IPS DF 6.9 (cell line): Measurements from ENCODE around the gene ZSWIM4.

Experiments
- DNase-seq: peaks from one replicate; pipeline ENCODE4 v3.0.0-alpha.2; 2013; ENCODE audit warnings: low read depth, low spot score
- H3K27ac ChIP-seq: one replicate; pipeline ENCODE4 v1.5.1; 2013; ENCODE audit warnings: low read length, control low read depth
- H3K27me3 ChIP-seq: 2 replicates; pipeline ENCODE4 v1.6.1; 2013; ENCODE audit warnings: mild to moderate bottlenecking, low read length; ENCODE audit not compliant: control insufficient read depth, insufficient read depth
- H3K36me3 ChIP-seq: 2 replicates; pipeline ENCODE4 v1.6.1; 2013; ENCODE audit warnings: low read length; ENCODE audit not compliant: control insufficient read depth, insufficient read depth
- H3K4me1 ChIP-seq: 2 replicates; pipeline ENCODE4 v1.6.1; 2013; ENCODE audit warnings: low read length; ENCODE audit not compliant: control insufficient read depth, insufficient read depth
- H3K4me3 ChIP-seq: 2 replicates; pipeline ENCODE4 v1.5.1; 2013; ENCODE audit warnings: mild to moderate bottlenecking, low read length
- H3K9me3 ChIP-seq: 2 replicates; pipeline ENCODE4 v1.6.1; 2013; ENCODE audit warnings: low read length, inconsistent platforms; ENCODE audit not compliant: control insufficient read depth, insufficient read depth
- WGBS: extraction: QIAGEN DNeasy Blood & Tissue Kit; methylation state at CpG from one replicate; pipeline ENCODE4 v1.1.7; 2013; ENCODE audit warnings: mixed read lengths, missing lambda C conversion rate; ENCODE audit not compliant: insufficient read length, insufficient coverage; 5-methylcytosine and 5-hydroxymethylcytosine counted together

Gene ZSWIM4

DNA sequence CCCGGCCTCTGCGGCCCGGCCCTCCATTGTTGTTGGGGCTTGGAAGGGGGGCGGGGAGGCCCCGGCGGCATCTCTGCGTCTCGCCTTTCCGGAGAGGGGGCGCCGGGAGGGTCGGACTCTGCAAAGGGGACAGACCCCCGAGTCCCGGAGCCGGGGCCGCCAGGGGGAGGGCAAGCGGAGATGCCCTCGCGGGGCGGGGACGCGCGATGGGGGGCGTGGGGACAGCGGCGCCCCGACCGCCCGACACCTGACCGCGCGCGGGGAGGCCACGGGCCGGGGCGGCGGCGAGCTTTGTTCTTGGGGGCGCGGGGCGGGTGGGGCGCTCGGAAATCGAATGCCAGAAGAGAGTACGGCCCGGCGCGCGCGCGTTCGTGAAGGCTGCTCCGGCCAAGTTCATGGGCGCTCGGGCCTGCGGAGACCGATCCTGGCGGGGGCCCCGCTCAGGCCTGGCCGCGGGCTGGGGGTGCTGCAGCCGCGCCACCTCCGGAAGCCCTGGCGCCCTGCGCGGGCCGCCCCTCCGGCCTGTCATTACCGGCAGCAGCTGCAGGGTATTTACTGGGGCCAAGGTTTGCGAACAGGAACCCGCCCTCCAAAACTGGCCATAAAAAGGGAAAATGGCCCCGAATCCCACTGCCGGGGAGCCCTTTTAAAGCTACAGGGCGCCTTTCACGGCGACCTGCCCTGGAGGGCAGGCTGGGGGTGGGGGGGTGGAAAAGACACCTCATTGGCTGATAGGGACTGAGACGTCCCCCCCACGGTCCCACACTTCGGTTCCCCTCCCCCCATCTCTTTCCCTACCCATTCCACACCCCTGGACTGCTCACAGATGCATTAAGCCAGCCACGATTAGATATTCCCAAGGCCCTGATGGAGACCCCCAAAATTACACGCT lies 70.6 kb downstream of the ZSWIM4 start:
- H3K27ac ChIP-seq: no peak overlapping the region
- no peak for DNase-seq
- H3K4me3 ChIP-seq: peak overlapping the region; percentile 52; the same call in 1 of the 2 replicates
- H3K4me1 ChIP-seq: no peaks in the 10 kb centered on the region; the same call in 1 of the 2 replicates
- peaks cover 15% of the 10 kb centered on the region for H3K27me3 ChIP-seq
- WGBS: no CpG with 5 or more reads among the region's 82 CpGs
- H3K9me3 ChIP-seq: no peaks in the 10 kb centered on the region
- H3K36me3 ChIP-seq: no peaks in the 10 kb centered on the region; the same call in 1 of the 2 replicates

DNA sequence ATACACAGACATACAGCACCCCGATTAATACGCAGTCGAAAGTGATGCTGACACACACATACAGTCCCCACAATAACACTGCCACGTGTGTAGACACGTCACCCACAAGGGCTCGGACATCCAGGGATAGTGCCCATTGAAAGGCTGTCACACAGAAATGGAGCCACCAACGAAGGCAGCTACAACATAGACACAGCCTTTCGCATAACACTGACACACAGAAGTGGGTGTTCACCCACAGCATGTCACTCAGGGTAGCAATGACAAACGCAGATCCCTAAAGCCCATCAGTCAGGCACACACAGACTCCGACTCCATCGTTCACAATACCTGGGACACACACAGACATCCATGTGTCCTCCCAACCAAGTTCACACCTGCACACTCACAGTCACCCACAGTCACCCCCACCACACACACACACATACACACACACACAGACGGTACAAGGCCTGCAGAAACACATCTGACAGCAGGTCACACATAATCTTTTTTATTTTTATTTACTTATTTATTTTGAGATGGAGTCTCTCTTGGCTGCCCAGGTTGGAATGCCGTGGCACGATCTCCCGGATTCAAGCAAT lies 71.3 kb downstream of the ZSWIM4 start:
- no CpG with 5 or more reads among the region's 15 CpGs for WGBS
- no peaks in the 10 kb centered on the region; the same call in 1 of the 2 replicates for H3K4me1 ChIP-seq
- H3K9me3 ChIP-seq: no peaks in the 10 kb centered on the region
- no peak overlapping the region for H3K4me3 ChIP-seq
- peaks cover 23% of the 10 kb centered on the region for H3K27me3 ChIP-seq
- no peak for DNase-seq
- H3K27ac ChIP-seq: no peak overlapping the region
- H3K36me3 ChIP-seq: no peaks in the 10 kb centered on the region; the same call in 1 of the 2 replicates

DNA sequence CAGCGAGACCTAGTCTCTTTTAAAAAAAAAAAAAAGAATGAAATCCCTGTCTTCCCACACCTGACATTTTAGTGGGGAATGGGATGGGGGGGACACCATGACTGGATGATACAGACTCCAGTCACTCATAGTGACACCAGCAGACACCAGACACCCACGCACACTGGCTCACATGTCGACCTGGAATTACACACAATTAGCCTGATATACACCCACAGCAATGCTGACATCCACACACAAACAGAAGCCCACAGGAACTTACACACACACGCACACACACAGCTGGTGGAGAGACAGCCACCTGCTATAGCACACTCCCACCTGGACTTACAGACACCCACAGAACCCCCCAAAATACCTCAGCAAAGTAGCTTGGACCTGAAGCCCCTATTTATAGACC lies 73.4 kb downstream of the ZSWIM4 start:
- Histone ChIP-seq H3K27ac (no peak overlapping the region), H3K4me3 (no peak overlapping the region), H3K27me3 (peaks cover 28% of the 10 kb centered on the region), H3K36me3 (no peaks in the 10 kb centered on the region; the same call in 1 of the 2 replicates), H3K4me1 (no peaks in the 10 kb centered on the region; the same call in 1 of the 2 replicates), H3K9me3 (no peaks in the 10 kb centered on the region)
- no CpG with 5 or more reads among the region's 4 CpGs for WGBS
- no peak for DNase-seq

DNA sequence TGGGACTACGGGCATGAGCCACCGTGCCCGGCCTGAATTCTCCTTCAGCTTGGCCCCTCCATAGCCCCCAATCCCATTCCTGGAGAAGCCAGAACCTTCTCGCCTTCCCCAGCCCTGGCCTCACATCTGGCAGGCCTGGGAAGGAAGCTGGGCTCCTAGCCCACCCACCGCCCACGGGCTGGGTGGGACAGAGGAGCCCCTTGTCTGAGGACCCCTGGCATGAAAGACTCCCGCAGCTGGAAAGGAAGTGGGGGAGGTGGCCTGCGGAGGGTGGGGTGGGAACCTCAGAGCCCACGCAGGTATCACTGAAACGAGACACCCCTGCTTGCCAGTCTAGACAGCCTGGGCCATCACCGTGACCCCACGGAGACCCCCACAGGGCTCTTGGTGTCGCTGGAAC lies 74.0 kb downstream of the ZSWIM4 start:
- H3K4me1 ChIP-seq: no peaks in the 10 kb centered on the region
- no peak overlapping the region for H3K4me3 ChIP-seq
- H3K27ac ChIP-seq: no peak overlapping the region
- H3K36me3 ChIP-seq: no peaks in the 10 kb centered on the region; the same call in 1 of the 2 replicates
- no CpG with 5 or more reads among the region's 13 CpGs for WGBS
- DNase-seq: no peak
- peaks cover 31% of the 10 kb centered on the region for H3K27me3 ChIP-seq
- H3K9me3 ChIP-seq: no peaks in the 10 kb centered on the region

DNA sequence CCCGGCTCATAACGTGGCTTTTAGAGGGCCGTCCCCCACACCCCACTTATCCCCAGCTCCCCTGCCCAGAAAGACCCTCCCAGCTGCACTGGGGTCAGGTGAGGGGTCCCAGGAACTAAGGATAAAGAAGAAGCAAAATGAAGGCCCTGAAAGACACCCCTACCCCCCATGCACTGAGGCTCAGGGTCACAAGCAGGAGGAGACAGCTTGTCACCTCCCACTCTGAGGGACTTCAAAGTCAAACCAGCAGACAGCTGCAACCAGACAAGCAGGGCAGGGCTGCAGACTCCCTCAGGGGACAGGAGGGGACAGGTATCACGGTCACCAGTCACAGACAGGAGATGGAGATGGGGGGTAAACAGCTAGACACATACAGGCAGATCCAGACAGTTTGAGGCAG lies 75.6 kb downstream of the ZSWIM4 start:
- Histone ChIP-seq H3K9me3 (no peaks in the 10 kb centered on the region), H3K36me3 (no peaks in the 10 kb centered on the region; the same call in 1 of the 2 replicates), H3K4me3 (no peak overlapping the region), H3K27ac (no peak overlapping the region), H3K4me1 (no peaks in the 10 kb centered on the region), H3K27me3 (peaks cover 39% of the 10 kb centered on the region)
- DNase-seq: no peak
- no CpG with 5 or more reads among the region's 4 CpGs for WGBS

DNA sequence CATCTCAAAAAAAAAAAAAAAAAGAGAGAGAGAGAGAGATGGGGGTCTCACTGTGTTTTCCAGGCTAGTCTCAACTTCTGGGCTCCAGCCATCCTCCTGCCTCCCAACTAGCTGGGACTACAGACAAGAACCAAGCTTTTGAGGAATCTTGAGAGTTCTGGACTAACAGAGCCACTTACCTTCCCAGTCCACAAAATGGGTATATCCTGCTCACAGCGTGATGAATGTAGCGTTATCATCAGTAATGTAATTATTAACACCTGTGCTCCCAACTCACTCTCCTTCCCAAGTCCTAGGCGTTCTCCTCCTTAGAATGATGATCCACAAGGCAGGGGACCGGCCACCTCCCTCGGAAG lies 77.1 kb downstream of the ZSWIM4 start:
- Histone ChIP-seq H3K4me1 (no peaks in the 10 kb centered on the region), H3K9me3 (no peaks in the 10 kb centered on the region), H3K27me3 (peaks cover 30% of the 10 kb centered on the region), H3K4me3 (no peak overlapping the region), H3K36me3 (no peaks in the 10 kb centered on the region; the same call in 1 of the 2 replicates), H3K27ac (no peak overlapping the region)
- no peak for DNase-seq
- WGBS: no CpG with 5 or more reads among the region's 5 CpGs

DNA sequence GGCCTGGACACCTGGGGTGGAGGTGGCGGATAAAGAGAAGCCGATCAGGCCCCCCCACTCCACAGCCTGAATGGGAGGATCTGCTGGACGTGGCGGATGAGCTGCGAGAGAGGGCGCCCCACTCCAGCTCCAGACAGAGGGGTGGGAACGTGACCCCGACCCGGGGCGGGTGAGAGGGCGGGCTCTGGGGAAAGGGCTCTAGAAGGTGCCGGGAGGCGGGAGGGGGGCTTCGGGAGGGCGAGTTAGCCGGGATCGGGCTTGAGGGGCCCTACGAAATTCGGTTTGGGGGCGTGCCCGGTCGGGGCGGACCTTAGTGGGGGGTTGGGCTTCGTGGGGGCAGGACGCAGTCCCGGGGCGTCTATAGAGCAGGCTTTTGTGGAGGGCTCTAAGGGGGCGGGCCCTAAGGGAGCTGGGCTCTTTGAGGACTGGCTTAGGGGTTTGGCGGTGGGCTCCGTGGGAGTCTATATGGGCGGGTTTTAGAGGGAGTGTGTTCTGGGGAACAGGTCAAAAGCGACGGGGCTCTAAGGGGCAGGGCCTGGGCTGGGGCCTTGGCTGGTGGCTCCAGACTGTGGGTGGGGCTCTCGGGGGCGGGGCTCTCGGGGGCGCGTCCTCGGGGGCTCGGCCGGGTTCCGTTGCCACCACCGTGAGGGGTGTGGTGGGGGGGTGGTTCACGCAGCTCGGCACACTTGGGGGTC lies 77.6 kb downstream of the ZSWIM4 start:
- no CpG with 5 or more reads among the region's 45 CpGs for WGBS
- Histone ChIP-seq H3K4me3 (no peak overlapping the region), H3K9me3 (no peaks in the 10 kb centered on the region), H3K36me3 (no peaks in the 10 kb centered on the region; the same call in 1 of the 2 replicates), H3K27ac (no peak overlapping the region), H3K27me3 (peaks cover 30% of the 10 kb centered on the region), H3K4me1 (no peaks in the 10 kb centered on the region)
- DNase-seq: no peak

DNA sequence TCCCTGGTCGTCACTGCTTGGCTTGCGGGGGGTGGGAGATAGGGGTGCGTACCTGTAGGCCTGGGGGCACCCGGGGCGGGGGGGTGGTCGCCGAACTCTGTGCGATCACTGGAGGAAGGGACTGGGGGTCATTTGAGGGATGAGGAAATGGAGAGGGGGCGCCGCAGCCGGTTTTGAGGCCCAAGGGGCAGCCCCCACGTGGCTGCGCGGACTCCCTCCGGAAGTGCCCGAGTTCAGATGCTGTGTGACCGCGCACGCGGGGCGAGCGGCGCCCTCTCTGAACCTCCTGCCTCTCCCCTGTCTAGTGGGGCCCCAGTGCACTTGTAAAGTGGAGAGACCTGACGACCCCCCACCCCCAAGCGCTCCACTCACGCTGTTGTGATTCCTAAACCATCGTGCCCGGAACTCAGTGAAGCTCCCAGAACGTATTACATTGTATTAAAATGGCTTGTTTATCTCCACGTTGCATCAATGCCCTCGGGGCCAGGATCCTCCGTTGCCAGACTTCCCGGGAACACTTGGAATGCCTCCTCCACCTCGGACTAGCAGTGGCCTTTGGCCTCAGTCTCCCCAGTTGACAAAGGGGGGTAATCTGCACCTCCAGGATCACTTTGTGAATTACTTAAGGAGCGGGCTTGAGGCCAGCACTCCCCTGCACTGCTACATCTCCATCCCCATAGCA lies 78.7 kb downstream of the ZSWIM4 start:
- Histone ChIP-seq H3K27ac (no peak overlapping the region), H3K4me1 (no peaks in the 10 kb centered on the region), H3K27me3 (peaks cover 30% of the 10 kb centered on the region), H3K4me3 (no peak overlapping the region), H3K36me3 (no peaks in the 10 kb centered on the region; the same call in 1 of the 2 replicates), H3K9me3 (no peaks in the 10 kb centered on the region)
- no peak for DNase-seq
- no CpG with 5 or more reads among the region's 35 CpGs for WGBS

DNA sequence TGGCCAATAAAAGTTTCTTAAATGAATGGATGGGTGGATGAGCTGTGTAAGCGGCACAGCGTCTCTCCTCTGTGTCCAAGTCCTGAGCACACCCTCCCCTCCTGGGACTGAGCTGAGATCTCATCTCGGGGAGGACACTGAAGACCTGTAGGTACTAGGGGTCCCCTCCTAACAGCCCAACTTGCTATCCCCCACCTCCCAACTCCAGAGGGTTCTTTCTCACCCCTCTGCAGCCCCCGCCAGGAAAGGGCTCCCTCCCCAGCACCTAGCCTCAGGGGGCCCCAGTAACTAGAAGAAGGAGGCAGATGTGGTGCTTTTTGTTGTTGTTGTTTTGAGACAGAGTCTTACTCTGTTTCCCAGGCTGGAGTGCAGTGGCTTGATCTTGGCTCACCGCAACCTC lies 80.6 kb downstream of the ZSWIM4 start:
- Histone ChIP-seq H3K4me1 (peaks cover 5% of the 10 kb centered on the region), H3K9me3 (no peaks in the 10 kb centered on the region), H3K36me3 (no peaks in the 10 kb centered on the region), H3K27ac (no peak overlapping the region), H3K27me3 (peaks cover 29% of the 10 kb centered on the region), H3K4me3 (no peak overlapping the region)
- DNase-seq: no peak
- no CpG with 5 or more reads among the region's 5 CpGs for WGBS

DNA sequence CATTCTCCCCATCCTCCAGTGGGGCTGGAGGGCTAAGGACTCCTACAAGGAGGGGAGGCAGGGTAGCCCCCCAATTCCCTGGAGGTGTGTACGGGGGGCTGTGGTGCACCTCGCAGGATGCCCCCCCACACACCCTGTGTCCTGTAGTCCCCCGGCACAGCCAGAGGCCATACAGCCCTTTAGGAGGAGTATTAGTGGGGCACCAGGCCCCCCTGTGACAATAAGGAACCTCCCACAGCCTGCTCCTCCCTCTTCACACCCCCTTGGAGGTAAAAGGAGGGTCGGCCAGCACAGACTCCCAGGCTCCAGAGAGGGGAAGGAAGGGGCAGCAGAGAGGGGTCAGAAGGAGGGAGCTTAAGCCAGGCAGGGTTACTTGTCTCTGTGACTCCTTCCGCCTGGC lies 81.6 kb downstream of the ZSWIM4 start, which contains the start of gene NANOS3:
NANOS3 (plus strand) TSS at position 301 of the 400 bp plus-strand sequence. CDS start 115 bp downstream, outside the sequence.
- H3K36me3 ChIP-seq: no peaks in the 10 kb centered on the region
- H3K27ac ChIP-seq: no peak within 1 kb of the TSS
- peaks cover 20% of the 10 kb centered on the region for H3K27me3 ChIP-seq
- H3K9me3 ChIP-seq: no peaks in the 10 kb centered on the region
- WGBS: no CpG with 5 or more reads among the region's 5 CpGs
- peaks cover 10% of the 10 kb centered on the region for H3K4me1 ChIP-seq
- no peak within 1 kb of the TSS for H3K4me3 ChIP-seq
- DNase-seq: no peak
